HG03175 (cell line): Measurements from ENCODE around the gene ERGIC2.
"Not testable (repeated sequence)": the region's sequence is repeated elsewhere in the genome, so short reads cannot be mapped to it uniquely, and the experiment has no call there.

ENCODE experiments used
- ATAC-seq: cut with Tn5 transposase; IDR thresholded peaks from one replicate; pipeline ENCODE4 v1.9.1; 2021; ENCODE audit warnings: mild to moderate bottlenecking, moderate library complexity; ENCODE audit not compliant: unreplicated experiment

The ERGIC2 gene

GRCh38 chr12:29380536-29381523, at the start of gene ERGIC2:
Gene ERGIC2 (minus strand): TSS chr12:29381172. CDS start chr12:29371633, 9,539 bp downstream.
- ATAC-seq = peak; percentile 97

GRCh38 chr12:29430716-29431044, 49.7 kb upstream of the ERGIC2 start:
- ATAC-seq = no peak

- no peak for ATAC-seq
These were observed 49.2 kb upstream of the ERGIC2 start for GRCh38 chr12:29429999-29430715.

GRCh38 chr12:29428633-29429032, 47.7 kb upstream of the ERGIC2 start:
- peak; percentile 34 for ATAC-seq

- ATAC-seq = peak; percentile 99
These were observed 47.0 kb upstream of the ERGIC2 start for GRCh38 chr12:29427964-29428363.

- no peak for ATAC-seq
These were observed 45.5 kb upstream of the ERGIC2 start for GRCh38 chr12:29426498-29426897.

GRCh38 chr12:29425722-29426121, 44.8 kb upstream of the ERGIC2 start:
- ATAC-seq = no peak

GRCh38 chr12:29416748-29417147, 35.8 kb upstream of the ERGIC2 start:
- no peak for ATAC-seq

- no peak for ATAC-seq
These were observed 34.1 kb upstream of the ERGIC2 start for GRCh38 chr12:29415111-29415510.

- ATAC-seq = no peak
These were observed 33.4 kb upstream of the ERGIC2 start for GRCh38 chr12:29414368-29414767.

GRCh38 chr12:29405561-29405960, 24.6 kb upstream of the ERGIC2 start:
- no peak for ATAC-seq

GRCh38 chr12:29403991-29404390, 23.0 kb upstream of the ERGIC2 start:
- no peak for ATAC-seq

GRCh38 chr12:29402437-29402836, 21.5 kb upstream of the ERGIC2 start:
- no peak for ATAC-seq

- no peak for ATAC-seq
These were observed 17.5 kb upstream of the ERGIC2 start for GRCh38 chr12:29398495-29398894.

GRCh38 chr12:29396774-29397173, 15.8 kb upstream of the ERGIC2 start:
- no peak for ATAC-seq

GRCh38 chr12:29395356-29395755, 14.4 kb upstream of the ERGIC2 start:
- no peak for ATAC-seq

GRCh38 chr12:29390419-29390818, 9.4 kb upstream of the ERGIC2 start:
- ATAC-seq = not testable (repeated sequence)

GRCh38 chr12:29389295-29389919, 8.4 kb upstream of the ERGIC2 start:
- no peak for ATAC-seq

GRCh38 chr12:29386084-29386680, 5.2 kb upstream of the ERGIC2 start:
- not testable (repeated sequence) for ATAC-seq

GRCh38 chr12:29385194-29385593, 4.2 kb upstream of the ERGIC2 start:
- ATAC-seq = not testable (repeated sequence)

- ATAC-seq = no peak
These were observed 1.3 kb upstream of the ERGIC2 start for GRCh38 chr12:29382251-29382650.
